HG02759 (cell line): ENCODE results near the gene CSMD2.

Experiments used
- ATAC-seq: cut with Tn5 transposase; IDR thresholded peaks from one replicate; pipeline ENCODE4 v1.9.1; 2021; ENCODE audit warnings: mild to moderate bottlenecking, moderate library complexity; ENCODE audit not compliant: unreplicated experiment

Gene CSMD2

DNA sequence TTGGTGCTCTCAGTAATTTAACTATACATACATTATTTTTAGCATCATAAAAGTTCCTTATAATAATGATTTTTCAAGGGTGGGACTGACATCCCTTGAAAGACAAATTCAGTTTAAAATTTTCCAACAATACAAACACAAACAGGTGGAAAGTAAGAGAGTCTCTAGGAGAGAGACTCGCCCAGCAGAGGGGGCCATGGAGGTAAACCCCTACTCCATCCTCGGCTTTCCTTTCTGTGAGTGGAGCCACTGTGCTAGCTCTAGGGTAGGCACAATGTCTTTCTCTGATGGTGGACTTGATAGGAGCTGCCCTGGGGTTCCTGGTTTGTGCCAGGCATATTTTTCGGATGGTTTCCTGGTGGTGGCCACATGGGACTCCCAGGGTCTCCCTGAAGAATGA, 8.3 kb downstream of the CSMD2 start:
- no peak for ATAC-seq

DNA sequence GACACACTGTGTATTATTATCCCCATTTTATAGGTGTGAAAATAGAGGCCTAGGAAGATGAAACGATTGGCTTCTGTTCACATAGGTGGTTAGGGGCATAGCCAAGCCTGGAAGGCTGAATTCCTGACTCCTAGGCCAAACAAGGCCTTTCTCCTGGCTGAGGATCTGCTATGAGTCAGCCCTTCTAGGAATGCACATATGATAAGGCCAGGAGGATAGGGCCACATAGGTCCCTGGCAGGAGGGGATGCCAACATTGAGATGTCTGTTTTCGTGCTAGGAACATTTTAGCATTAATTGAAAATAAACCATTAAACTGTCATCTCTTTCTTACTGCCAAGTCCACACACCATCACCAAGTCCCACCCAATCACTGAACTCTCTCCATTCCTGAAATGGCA, 9.2 kb downstream of the CSMD2 start:
- ATAC-seq: no peak

DNA sequence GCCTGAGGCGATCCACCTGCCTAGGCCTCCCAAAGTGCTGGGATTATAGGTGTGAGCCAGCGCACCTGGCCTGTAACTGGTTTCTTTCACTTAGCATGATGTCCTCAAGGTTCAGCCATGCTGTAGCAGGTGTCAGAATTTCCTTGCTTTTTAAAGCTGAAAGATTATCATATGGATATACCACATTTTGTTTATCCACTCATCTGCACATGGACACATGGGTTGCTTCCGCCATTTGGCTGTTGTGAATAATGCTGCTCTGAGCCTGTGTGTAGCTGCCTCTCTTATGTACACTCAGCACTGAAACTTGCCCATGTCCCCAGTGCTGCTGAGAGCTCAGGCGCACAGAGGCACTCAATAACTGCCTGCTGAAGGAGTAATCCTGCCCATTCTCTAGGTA, 11.8 kb downstream of the CSMD2 start:
- no peak for ATAC-seq

DNA sequence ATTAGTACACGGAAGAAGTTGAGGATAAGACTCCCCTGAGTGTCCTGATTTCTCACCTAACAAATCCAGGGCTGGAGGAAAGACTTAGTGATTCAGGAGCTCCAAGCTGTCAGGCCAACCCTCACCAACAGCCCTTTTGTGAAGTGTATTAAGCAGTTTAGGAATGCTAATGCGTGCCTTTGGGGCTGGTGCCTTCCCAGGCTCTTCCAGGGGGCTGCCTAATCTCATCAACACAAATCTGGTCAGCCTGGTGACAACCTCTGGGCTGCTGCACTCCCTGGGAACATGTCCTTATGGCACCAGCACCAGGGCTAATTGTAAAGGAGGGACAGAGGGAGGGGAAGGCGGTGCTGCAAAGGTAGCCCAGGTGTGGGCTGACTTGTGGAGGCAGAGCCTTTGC, 15.5 kb downstream of the CSMD2 start:
- no peak for ATAC-seq

DNA sequence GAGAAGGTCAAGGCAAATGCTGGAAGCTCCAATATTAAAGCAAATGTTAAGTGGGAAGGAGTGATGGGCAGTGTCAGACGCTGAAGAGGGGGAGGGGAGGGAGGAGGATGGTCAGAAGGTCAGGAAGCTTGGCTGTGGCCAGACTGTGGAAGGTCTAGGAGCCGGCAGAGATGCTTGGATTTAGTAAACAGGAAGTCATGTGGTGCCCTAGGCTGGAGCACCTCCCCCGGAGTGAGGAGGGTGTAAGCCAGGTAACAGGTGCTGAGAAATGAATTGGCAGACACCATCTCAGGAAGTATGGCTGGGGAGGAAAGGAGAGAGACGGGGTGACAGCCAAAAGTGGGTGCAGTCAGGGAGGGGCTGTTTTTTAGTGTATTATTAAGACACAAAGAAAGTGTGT, 17.7 kb downstream of the CSMD2 start:
- no peak for ATAC-seq

DNA sequence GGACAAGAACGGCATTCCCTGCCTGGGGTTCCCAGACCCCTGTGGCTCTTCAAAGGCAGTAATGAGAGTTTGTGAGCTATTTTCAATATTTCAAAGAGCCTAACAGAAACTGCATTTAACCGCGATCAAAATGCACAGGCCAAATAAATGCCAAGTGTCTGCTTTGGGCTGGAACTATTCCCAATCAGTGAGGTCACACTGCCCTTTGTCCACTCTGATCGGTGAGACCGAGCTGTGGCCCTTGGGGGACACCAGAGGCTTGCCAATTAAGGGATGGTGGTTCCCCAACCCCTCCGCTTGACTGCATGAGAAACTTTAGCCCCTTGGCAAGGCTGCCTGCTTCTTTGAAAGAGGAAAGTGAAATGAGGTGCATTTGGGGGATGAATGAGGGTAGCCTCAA, 20.3 kb downstream of the CSMD2 start:
- ATAC-seq: no peak

DNA sequence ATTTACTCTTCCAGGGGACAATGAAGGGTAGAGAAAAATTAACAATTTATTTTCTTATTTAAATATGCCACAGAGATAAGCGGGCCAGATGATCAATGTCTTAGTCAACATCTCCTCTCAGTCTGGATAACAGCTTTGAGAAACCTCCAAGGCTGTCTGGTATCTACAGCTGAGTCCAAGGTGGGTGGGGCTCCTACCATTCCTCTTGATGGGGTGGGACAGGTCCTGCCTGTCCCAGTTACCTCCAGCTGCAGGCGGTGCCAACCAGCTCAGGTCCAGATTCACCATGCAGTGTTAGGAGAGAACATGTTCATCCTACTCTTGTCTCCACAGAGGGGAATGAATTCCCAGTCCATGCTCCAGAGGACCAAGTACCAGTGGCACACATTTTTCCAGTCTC, 21.1 kb downstream of the CSMD2 start:
- ATAC-seq: no peak

DNA sequence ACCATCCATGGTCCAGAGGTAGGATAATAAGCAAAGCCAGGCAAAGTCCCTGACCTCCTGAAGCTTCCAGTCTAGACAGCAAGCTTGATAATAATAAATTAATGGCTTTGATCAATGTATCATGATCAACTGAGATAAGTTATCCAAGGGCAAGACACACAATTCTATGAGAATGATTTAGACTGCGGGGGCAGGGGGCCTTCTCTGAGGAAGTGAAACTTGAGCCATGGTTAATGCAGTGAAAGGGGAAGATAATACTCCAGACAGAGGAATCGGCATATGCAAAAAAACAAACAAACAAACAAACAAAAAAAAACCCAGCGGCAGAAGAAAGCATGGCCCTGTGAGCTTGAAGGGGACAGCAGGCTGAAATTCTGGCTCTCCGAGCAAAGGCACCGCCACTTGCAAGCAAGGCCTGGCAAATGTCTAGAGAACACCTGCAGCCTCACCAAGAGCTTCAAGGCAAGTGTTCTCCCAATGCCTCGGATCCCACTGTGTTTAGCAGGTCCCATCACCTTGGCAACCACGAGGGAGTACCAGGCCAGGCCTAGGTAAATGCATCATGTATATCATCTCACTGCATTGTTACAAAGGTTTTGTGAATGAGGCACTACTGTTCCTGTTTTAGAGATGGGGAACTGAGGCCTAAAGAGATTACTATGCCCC, 24.9 kb downstream of the CSMD2 start:
- ATAC-seq: no peak

DNA sequence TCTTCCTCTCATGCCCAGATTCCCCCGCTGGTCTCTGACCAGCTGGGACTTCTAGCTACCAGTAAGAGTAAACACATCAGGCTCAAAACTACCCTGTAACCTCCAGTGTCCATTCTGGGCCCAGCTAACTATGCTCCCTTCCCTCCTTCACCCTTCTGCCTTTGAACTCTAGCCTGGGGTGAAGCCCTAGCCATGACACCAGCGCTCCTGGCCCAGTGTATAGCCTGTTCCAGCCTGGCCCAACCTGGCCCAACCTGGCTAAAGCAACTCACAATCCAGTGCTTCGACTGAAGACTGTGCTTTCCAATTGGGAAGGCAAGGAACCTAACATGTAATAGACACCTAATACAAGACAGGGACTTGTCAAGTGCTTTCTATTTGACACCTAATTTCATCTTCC, 27.6 kb downstream of the CSMD2 start:
- ATAC-seq: no peak

DNA sequence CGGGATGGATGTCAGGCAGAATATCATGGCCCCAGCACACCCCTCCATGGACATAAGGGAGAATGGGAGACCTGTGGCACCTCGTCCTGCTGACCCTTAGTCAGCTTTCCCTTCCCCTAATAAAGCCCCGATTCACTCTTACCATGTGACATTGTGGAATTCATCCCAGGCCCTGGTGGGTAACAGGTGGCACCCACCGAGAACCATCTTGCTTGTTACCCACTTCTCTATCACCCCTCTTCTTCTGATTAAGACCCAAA, 32.9 kb downstream of the CSMD2 start:
- ATAC-seq: no peak

DNA sequence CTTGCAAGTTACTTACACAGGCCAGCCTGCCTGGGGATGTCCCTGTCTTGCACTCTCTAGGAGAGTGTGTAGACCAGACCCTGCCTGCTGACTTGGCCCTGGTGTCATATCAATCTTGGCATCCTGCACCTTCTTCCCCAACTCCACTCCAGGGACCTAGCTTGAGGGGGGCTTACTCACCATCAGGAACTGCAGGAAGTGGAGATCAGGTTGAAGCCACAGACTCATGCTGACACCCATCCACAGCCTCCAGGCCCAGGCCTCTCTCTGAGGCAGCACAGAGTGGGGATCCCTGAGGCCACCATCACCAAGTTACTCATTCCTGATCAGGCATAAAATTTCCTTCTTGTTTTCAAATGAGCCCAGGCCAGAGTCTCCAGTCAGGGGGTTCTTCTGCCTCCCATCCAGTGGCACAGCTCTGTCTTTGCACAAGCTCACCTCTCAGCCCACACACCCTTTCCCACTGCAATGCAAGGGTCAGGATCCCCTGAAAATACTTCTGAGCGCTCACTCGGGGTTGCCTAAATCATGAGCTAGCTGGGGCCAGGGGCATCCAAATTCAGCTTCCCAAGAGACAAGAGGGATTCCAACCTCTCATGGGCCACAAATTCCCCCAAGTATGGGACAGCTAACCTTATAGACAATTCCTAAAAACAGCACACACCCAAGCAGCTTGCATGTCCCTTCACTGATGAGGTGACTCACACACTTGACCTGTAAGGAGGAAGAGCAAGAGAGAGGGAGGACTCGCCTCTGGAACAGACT, 33.5 kb downstream of the CSMD2 start:
- no peak for ATAC-seq

DNA sequence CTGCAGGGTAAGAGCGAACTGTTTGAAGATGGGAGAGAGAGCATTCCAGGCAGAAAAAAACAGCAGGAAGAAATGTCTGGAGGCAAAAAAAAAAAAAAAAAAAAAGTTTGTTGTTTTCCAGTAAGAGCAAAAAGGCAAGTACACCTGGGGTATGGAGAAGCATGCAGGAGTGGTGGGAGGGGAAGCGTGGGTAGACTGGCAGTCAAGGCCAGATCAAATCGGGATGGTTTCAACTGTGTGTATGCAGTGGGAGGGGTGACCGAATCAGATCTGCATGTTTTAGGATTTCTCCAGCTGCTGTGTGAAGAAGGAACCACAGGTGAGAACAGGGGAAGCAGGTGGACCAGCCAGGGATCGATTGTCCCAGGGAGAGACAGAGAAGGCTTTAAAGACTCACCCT, 34.7 kb downstream of the CSMD2 start:
- no peak for ATAC-seq

DNA sequence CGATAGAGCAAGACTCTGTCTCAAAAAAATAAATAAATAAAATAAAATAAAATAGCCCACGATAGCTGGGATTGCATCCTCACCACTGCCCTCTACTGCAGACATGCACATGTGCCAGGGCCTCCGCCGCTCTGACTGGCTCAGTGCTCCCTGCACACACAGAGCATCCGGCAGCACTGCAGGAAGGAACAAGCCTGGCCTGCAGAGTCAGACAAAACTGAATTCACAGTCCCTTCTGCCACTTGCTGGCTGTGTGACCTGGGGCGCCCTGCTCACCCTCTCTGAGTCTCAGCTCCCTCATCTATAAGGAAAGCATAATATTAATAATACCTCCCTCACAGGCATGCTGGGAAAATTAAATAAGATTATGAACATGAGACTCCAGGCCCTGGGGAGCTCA, 35.4 kb downstream of the CSMD2 start:
- no peak for ATAC-seq

DNA sequence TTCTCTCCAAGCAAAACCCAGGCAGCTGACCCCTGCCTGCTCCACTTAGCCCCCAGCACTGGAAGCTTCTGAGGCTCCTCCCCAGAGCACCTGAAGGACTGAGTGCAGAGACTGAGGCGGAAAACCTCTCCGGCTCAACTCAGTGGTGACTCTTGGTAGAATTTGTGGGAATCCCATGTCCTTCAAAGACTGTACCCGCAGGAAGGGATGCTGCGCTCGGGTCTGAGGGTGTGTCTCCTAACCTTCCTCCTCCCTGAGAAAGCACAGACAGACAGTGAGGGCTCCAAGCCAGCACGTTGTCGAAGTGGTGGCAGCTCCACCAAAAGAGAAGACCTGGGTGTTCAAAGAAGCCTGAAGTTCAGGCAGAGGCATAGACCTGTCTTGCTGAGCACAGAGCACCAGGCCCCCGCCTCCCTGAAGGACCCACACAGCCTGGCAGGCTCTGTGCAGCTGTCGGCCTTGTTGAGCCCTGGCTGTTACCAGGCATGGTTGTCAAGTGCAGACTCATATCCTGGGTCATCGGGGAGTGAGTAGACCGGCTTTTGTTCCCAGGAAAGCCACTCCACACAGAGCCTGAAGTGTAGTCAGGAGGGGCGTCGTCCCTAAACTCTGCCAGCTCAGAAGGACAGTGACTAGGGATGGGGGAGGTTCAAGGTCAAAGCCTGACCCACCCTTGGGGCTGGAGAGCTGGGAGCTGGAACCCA, 36.7 kb downstream of the CSMD2 start:
- no peak for ATAC-seq

DNA sequence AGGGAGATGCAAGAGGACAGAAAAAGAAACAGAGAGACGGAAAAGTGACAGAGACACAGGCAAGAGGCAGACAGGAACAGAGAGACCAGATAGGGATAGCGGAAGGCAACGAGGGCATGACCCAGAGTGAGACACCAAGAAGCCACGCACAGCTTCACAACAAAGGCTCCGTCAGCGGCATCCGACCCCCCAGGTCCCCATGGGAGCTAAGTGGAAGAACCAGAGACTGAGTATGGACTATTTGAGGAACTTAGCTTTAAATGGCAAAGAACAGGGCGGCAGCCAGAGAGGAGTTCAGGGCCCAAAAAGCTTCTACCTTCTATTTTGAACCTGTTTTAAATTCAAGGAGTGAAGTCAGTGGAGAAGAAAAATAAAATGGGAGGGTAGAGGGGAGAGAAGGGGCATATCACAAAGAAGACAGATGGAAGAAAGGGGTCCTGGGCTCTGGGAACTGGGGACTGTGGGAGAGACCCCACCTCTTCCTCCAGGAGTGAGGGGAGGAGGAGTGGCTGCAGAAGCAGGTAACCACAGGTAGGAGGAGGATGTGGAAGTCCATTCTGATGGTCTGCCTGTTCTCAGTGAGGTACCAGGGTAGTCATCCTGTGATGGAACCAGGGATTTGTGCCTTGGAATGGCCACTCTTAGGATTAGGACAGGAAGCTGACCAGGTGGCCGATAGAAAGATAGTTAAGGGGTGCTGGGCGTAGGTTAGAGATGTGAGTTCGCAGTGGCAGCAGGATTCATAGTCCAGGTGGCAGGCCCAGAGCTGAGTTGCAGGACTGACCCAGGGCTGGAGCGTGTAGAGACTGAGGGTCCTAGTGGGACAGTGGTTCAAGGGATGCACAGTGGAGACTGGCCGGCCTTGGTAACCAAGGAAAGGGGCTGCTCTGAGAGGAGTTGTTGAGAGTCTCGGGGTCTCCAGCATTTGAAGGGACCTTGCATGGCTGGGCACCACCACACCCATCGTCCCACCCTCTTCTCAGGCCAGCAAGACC, 37.7 kb downstream of the CSMD2 start:
- ATAC-seq: no peak

DNA sequence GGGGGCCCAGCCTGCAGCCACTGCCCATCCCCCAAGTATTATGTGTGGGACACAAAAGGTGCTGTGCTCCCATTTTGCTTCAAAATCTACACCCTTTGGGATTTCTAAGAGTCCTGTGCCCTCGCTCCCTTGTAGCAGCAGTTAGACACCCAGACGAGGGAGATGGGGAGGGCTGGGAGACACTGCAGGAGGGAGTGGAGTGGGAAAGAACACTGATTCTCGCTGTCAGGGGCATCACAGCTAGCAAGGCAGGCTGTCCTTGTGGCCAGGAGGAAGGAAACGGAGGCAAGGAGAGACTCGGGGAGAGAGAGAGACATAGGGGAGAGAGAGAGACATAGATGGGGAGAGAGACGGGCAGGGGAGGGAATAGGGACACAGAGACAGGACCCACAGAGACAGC, 38.5 kb downstream of the CSMD2 start:
- ATAC-seq: no peak

DNA sequence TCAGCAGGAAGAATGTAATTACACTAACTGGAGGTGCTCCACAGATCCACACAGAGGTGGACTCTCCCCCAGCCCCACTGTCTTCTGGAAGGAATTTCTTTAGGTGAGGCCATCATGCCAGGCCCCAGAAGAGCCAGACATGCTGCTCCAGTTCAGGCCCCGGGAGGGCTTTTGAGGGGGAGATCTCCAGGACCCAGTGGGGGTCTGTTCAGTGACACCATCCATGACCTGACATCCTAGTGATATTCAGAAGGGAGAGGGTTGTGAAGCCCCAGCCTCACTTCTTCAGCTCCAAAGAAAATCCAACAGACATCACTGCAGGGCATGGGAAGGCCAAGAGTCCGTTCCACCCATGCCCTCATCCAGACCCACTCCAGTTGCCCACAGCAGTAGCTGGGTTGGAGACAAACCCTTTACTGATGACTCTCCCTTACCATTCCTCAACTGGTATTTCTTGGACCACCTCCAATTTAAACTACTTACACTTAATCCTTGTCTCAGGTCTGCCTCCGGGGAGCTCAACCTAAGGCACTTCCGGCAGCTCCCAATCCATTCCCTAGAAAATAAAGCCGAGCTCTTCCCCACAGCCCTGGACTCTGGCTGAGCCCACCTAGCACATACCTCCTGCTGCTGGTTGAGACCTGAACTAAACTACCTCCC, 39.2 kb downstream of the CSMD2 start:
- ATAC-seq: no peak

DNA sequence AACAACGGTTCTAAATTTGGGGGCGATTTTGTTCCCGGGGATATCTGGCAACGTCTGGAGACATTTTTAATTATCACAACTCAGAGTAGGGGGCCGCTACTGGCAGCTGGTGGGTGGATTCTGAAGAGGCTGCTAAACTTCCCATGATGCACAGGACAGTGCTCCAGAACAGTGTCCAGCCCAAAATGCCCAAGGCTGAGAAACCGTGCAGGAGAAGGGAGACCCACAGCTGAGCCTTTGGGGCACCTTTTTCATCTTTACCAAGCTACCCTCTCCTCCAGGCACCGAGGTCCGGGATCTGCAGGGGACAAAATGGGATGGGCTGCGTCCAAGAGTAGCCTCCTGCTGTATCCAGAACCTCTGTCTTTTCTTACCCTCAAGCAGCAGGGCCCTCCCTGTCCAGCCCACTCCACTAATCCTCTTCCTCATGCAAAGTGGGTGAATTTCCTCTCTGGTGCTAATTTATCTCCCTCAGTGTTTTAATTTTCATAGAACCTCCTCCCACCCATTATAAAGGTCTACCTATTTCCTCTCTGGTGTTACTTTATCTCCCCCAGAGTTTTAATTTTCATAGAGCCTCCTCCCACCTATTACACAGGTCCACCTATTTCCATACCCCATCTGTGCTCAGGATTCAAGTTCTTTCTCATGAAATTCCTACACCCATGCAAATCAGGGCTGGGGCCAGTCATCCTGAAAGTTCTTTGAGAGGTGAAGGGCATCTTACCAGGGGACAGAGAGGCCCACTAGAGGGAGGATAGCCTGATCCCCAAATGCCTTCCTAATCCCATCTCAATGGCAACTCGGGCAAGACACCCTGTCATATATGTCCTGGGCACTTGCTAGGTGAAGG, 42.7 kb downstream of the CSMD2 start:
- ATAC-seq: no peak

DNA sequence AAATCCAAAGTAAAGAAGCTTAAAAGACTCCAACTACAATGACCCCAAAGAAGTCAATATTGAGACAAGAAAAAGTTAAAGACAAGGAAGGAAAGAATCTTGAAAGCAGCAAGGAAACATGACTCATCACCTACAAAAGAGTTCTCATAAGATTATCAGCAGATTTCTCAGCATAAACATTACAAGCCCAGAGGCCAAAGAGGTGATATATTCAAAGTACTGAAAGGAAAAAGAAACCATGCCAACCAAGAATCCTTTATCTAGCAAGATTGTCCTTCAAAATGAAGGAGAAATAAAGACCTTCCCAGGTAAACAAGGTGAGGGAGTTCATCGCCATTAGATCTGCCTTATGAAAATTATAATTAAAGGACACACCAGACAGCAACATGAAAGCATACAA, 49.8 kb downstream of the CSMD2 start:
- no peak for ATAC-seq

DNA sequence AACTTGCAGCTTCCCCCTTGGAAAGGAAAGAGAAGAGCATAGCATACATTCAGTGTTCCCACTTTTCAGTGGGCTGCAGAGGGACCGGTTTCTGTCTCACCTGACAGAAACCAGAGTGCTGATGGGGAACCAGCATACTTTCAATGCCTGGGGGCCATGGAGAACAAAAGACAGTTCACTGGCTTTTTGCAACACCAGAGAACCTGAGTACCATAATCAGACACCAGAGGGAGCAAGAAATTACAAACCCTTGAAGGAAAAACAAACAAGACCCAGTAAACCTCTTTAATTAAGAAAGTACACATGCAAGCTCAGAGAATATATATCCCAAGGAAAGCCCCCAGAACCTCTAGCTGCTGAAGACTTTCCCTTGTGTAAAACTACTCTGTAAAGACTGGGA, 51.1 kb downstream of the CSMD2 start:
- no peak for ATAC-seq
